Esophagus squamous epithelium (tissue), 4 donors: Measurements from ENCODE around the gene APLNR.

Source experiments
- POLR2A ChIP-seq, 4 donors: fragments of 450-650 bp; IDR thresholded peaks; one replicate each; pipeline ENCODE4 v1.6.1; 2017; ENCODE audit warnings: antibody characterized with exemption in 4 of 4, mild to moderate bottlenecking in 4 of 4, moderate library complexity in 3 of 4
- TF ChIP-seq, protein P1 (sequence below), 6 experiments: fragments of 450-650 bp in 4 of 6; fragments of 200-600 bp in 2 of 6; sonication (generic) in 2 of 6; IDR thresholded peaks; one replicate each; pipeline ENCODE4 v1.5.1; 2016 to 2019; ENCODE audit warnings: antibody characterized with exemption in 6 of 6, mild to moderate bottlenecking in 4 of 6, moderate library complexity in 4 of 6

DNA sequence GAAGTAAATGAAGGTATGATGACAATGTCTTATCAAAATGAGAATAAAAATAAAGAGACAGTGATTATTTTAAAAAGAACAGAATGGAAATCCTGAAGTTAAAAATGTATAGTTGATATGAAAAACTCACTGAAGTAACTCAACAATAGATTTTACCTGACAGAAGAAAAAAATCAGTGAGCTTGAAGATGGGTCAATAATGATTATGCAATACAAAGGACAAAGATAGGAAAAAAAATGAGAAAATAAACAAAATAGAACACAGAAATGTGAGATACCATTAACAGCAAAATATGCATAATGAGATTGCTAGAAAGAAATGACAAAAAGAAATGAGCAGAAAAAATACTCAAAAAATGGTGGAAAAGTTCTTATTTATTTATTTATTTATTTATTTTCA is 19.1 kb upstream of the APLNR start:
- TF ChIP-seq, protein P1, sequence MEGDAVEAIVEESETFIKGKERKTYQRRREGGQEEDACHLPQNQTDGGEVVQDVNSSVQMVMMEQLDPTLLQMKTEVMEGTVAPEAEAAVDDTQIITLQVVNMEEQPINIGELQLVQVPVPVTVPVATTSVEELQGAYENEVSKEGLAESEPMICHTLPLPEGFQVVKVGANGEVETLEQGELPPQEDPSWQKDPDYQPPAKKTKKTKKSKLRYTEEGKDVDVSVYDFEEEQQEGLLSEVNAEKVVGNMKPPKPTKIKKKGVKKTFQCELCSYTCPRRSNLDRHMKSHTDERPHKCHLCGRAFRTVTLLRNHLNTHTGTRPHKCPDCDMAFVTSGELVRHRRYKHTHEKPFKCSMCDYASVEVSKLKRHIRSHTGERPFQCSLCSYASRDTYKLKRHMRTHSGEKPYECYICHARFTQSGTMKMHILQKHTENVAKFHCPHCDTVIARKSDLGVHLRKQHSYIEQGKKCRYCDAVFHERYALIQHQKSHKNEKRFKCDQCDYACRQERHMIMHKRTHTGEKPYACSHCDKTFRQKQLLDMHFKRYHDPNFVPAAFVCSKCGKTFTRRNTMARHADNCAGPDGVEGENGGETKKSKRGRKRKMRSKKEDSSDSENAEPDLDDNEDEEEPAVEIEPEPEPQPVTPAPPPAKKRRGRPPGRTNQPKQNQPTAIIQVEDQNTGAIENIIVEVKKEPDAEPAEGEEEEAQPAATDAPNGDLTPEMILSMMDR (IDR thresholded peaks at IDR 0.05): no peak
- no peak for TF ChIP-seq POLR2A (IDR thresholded peaks at IDR 0.05)
